GM19023 (cell line): ENCODE results near the gene EIF6.

Source experiments
- ATAC-seq: cut with Tn5 transposase; IDR thresholded peaks from one replicate; pipeline ENCODE4 v1.9.1; 2021; ENCODE audit warnings: mild to moderate bottlenecking, moderate library complexity; ENCODE audit not compliant: unreplicated experiment

The EIF6 gene

DNA sequence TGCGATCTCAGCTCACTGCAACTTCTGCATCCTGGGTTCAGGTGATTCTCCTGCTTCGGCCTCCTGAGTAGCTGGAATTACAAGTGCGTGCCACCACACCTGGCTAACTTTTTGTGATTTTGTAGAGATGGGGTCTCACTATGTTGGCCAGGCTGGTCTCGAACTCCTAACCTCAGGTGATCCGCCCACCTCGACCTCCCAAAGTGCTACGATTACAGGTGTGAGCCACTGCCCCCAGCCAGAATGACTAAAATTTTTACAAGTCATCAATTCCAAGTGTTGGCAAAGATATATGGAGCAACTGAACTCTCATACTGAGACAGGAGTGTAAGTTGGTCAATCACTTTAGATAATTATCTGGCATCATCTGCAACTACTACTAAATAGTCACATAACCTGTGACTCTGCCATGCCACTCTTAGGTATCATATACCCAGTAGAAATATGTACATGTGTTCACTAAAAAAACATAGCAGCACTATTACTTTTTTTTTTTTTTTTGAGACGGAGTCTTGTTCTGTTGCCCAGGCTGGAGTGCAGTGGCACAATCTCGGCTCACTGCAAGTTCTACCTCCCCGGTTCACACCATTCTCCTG lies 3.0 kb downstream of the EIF6 start:
- ATAC-seq = no peak

DNA sequence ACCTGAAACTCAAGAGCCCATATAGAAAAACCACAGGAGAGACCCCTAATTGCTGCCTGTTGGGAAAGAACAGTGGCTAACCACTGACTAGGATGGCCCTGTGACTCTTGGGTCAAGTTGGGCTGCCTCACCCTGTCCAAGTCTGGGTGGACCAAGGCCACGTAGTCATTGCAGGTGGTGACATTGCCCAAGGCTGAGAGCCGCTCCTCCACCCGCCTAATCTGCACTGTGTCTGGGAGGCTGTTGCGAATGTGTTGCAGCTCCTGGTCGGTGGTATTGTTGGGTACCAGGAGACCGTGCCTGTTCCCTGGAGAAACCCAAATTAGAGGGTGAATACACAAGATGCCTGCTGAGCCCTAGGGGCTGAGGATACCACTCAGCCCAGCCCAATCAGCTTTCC lies 4.0 kb downstream of the EIF6 start:
- ATAC-seq = no peak

DNA sequence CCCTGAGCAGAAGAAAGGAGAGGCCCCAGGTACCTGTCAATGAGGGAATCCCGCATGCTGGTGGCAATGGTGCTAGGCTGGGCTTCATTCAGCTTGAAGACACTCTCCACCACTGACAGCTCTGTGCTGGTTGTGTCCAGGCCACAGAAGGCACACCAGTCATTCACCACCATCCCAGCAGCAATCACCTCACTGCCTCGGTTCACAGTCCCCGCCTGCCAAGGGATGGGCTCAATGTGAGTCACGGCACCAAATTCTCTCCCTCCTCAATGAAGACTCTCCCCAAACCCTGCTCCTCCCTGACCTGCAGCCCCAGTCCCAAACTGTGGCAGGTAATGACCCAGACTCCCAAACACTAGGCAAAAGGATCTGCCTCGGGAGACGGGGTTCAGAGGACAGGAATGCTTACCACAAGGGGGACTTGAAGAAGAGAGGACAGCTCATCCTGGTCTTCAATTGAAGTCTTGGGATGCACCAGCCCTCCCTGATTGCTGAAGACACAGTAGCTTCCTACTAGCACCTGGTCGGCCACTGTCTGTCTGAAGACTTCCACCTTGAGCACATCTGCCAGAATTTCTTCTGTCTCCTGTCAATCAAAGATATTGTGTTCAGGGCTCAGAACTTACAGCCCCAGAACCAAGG lies 4.9 kb downstream of the EIF6 start:
- no peak for ATAC-seq

DNA sequence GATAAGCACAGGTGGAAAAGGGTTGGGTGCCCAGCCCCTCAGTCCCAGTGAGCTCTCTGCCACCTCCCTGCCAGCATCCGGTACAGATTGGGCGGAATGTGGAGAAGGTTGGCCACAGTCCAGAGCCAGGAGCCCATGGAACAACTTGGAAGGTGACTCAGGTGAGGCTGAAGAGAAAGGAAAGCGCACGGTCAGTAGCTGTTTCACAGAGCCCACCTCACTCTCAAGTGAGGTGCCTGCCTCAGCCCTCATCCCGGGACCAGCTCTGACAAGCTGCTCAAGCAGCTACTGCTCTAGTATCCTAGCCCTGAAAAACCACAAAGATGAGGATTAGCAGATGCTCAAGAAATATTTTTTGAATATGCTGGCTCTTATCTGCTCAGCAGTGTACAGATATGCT lies 5.5 kb downstream of the EIF6 start:
- ATAC-seq = no peak

DNA sequence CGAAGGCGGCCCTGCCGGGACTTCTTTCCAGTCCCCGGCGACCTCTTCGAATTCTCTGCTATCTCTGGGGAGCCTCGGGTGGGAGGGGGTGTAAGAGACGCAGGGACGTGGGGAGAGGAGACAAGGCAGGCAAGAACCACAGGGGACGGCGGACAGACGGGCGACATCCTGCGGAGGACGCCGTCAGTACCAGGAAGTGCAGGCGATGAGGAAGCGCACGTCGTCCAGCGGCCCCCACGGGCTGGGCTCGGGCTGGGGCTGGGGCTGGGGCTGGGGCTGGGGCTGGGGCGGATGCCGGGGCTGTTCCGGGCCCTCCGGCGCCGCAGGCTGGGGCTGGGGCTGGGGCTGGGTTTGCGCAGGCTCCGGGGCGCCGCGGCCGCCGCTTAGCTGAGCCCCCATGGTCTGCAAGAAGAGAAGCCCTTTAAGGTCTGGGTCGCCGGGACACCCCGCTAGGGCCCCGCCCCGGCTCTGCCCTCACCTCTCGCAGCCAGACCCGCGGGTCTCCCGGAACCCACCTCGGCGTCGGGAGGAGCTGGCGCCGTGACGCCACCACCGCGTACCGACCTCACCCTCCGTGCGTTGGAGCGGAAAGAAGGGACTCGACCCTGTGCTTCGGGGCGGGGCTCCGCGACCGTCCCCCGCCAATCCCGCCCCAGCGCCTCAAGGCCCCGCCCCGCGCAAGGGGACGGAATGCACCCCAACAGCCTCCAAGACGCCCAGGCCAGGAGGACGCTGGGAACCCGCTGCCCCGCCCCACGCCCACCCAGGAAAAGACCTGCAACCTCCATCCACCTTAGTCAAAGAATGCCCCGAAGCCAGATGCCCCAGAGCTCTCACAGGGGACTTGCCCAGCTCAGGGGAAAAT lies 6.8 kb downstream of the EIF6 start, which contains the start of gene MMP24OS:
Gene MMP24OS (minus strand): TSS at position 592 of the 865 bp plus-strand sequence. CDS start 193 bp downstream, at position 399.
- peak; percentile 83 for ATAC-seq

DNA sequence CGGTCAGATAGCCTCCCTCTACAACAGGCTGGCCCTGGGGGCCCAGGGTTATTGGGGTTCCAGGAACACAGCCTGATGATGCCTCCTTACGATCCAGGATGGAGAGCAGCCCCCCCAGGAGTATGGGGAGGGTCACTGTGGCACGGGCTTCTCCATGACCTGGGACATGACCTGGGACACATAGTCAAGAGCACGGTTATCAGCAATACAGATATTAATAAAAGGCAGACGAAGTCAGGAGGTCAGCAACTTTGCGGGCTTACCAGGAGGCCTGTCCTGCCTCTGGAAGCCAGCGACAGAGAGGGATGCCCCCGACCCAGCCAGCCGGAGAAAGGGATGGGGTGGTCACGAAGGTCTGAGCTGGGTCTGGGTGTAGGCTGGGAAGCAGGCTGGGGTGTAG lies 7.4 kb downstream of the EIF6 start:
- no peak for ATAC-seq

DNA sequence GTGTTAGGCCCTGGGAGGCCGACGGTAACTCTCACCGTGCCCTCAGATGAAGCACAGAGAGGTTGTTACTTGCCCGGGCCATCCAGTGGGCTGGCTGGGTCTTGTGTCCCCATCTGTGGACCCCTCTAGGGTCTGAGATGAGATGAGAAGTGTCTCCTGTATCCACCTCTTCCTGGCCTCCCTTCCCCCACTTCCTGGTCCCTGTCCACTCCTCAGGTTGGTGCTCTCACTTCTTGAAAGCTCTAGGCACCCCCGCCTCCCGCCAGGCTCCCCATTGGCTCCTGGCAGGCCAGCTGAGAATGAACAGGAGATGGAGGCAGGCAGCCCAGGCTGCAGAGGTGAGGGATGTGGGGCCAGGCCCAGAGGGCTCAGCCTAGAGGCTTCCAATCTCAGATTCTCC lies 8.2 kb downstream of the EIF6 start:
- ATAC-seq = no peak

DNA sequence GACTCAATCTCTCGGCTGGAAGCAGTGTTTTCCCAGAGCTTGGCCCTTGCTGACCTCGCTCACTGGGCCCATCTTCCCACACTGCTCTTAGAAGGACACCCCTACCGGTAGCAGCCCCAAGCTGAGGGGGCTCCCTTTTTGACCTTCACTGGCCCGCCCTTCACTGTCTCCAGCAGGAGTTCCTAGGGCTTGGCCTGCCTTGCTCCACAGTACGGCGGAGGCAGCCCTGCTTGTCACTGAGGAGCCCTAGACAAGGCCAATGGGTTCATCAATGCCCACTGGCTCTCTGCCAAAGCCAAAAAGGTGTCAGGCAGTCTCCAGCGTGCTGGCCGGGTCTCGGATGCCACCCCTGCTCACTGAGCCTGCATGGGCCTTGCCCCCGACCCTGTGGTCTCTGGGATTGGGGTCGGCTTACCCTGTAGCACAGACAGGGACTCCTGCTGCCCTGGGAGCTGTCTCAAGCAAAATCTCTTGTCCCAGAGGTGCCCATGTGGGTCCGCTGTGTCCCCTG lies 8.8 kb downstream of the EIF6 start:
- ATAC-seq = no peak

DNA sequence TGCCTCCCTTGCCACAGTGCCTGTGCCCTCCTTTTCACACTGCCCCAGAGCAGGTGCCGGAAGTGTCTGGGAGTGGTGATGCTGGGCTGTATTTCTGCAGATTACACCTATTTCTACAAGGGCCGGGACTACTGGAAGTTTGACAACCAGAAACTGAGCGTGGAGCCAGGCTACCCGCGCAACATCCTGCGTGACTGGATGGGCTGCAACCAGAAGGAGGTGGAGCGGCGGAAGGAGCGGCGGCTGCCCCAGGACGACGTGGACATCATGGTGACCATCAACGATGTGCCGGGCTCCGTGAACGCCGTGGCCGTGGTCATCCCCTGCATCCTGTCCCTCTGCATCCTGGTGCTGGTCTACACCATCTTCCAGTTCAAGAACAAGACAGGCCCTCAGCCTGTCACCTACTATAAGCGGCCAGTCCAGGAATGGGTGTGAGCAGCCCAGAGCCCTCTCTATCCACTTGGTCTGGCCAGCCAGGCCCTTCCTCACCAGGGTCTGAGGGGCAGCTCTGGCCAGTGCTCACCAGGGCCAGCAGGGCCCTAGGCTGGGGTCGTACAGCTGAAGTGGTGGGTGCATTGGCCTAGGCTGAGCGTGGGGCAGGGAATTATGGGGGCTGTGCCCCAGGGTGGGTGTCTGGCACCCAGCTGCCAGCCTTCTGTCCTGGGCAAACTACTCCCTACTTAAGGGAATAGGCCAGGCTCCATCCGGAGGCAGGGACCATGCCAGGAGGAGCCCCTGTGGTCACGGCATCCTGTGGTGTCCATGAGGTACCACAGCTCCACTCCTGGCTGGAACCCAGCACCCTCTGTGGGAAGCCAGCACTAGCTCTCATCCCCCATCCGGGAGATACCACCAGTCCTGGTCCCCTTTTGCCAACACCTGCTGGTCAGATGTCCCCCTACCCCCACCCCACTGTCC lies 10.1 kb downstream of the EIF6 start:
- ATAC-seq = no peak

DNA sequence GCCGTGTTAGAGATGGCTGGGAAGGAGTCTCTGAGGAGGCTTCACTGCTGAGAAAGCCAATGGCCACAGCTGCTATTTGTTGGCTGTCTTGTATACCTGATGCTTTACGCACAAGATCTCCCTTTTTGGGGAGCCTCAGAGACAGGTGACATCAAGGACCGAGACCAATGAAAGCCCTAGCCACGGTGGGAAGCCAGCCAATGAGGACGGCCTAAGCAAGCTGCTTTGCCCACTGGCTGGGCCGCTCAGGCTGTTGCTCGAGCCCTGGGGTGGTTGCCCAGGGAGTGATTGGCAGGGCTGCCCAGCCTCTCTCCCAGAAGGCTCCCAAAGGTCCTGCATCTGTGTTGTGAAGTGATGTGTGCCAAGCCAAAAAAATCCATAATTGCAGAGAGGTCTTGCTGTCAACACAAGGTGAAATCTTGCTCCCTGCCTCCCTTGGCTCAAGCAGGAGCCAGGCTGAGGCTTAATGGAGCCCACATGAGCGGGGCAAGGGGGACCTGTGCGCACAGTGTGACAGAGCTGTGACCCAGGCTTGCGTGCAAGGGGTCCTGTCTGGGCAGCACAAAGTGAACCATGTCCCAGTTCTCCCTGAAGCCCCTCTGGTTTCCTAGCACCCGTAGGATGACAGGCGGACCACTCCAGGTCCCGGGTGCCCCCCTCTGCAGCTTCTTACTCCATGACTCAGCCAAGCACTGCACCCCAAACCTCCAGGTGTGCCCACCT lies 11.0 kb downstream of the EIF6 start:
- no peak for ATAC-seq

DNA sequence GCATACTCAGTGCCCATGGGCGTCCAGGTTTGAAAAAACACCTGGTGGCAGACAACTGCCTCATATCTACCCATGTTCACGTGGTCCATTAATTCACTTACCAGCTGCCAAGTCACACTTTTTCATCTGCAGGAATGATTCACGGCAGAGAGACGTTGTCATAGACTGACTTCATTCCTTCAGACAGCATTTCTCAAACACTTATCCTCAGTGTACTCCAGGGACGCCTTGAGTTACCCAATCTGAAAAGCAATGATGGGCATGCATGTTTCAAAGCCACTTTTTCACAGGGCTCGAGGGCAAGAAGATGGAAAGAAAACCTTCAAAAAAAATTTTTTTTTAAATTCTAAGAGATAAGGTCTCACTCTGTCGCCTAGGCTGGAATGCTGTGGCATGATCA lies 12.7 kb downstream of the EIF6 start:
- no peak for ATAC-seq

DNA sequence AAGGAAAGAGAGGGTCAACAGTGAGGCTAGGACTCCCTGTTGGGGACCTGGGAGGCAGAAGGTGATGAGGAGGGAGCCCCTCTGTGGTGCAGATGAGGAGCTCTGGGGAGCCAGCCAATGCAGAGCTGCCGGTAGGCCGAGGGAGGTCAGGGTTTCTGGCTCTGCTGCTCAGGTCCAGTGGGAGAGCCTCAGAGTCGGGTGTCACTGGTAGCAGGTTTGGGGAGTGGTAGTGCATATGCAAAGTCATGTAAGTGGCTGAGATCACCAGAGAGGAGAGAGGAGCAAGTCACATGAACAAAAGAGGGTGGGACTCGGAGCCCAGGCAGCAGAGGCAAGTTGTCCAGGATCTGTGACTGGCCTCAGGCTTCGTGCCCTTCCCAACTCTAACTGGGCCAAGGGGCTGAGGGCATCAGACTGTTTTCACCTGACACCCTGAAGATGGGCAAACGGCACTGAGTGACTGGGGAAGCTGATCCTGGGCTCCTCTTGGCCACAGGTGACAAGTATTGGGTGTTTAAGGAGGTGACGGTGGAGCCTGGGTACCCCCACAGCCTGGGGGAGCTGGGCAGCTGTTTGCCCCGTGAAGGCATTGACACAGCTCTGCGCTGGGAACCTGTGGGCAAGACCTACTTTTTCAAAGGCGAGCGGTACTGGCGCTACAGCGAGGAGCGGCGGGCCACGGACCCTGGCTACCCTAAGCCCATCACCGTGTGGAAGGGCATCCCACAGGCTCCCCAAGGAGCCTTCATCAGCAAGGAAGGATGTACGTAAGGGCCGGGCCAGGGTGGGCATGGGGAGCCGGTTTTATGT lies 13.3 kb downstream of the EIF6 start:
- no peak for ATAC-seq

DNA sequence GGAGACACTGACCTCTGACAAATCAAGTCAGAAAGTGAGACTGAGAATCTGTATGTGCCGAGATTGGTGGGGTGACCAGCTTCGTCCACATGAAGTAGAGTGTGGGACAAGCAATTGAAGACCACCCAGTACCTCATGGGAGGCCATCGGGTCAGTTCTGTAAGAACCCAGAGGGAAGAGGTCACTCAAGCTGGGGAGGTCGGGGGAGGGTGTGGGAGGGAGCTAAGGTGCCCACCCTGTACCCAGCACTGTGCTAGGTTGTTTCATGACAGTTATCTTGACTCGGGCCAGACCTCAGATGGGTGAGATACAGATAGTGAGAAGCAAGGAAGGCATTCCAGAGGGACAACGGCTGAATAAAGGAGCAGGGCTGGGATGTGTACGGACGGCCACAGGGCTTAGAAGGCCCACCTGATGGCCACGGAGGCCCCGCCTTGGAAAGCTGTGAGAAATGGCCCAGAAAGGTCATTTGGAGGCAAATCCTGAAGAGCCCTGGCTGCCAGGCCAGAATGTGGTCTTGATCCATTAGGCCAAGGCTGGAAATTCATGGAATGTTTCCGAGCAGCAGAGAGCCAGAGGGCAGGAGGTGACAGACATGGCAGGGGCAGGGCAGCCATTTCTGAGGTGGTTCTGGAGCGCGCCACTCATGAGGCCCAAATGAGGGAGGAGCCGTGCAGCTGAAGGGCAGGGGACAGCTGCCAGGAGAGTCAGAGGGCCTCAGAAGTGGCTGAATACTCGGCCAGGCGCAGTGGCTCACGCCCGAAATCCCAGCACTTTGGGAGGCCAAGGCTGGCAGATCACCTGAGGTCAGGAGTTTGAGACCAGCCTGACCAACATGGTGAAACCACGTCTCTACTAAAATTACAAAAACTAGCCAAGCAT lies 14.3 kb downstream of the EIF6 start:
- ATAC-seq = no peak

DNA sequence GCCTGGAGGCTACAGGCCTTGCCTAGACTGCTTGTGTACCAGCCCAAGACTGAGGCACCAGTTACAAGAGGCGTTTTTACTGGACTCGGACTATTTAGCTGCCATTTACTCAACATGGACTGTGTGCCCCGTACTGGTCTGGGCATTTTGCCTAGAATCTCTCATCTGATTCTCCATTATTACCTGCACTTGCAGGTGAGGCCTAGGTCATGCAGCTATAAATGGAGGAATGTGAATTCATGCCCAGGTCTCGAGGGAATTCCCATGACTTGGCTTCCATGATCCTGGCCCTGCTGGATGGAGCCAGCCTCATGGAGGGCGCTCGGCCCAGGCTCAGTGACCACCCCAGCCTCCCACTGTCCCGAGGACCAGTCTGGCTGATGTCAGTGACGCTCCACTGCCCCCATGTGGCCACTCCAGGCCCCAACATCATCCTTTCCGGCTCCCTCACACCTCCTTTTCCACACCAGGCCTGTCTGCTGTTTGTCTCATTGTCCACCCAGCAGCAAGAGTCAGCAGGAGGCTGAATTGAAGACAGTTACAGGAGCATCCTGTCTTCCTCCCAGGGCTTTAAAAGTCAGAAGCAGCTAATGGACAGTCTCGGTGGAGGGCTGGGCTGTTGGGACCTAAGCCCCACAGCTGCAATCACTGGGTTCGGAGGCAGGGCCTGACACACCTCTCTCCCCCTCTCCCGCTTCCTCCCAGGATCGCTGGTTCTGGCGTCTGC lies 15.4 kb downstream of the EIF6 start:
- ATAC-seq = no peak

DNA sequence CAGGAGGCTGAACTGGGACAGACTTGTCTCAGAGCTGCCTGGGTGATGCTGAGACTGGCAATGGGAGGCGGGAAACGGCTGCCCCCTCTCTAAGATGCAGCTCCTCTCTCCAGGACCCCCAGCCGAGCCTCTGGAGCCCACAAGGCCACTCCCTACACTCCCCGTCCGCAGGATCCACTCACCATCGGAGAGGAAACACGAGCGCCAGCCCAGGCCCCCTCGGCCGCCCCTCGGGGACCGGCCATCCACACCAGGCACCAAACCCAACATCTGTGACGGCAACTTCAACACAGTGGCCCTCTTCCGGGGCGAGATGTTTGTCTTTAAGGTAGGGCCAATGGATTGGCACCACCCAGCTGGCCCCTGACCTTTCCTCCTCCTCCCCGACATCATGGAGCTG lies 17.5 kb downstream of the EIF6 start:
- no peak for ATAC-seq

DNA sequence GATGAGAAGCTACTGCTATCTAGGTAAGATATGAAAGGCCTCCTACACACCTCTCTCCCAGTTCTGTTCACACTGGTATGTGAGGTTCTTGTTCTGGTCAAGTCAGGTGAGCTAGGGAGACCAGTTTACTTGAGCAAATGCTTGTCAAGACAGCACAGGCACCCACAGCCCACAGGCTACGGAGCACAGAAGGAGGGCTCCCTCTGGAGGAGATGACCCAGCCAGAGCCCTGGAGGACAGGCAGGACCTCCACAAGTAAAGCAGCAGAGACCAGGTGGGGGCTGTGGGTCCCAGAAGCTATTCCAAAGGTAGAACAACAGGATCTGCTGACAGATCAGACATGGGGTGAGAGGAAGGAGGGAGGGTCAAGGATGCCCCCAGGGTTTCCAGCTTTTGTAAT lies 19.8 kb downstream of the EIF6 start:
- no peak for ATAC-seq

DNA sequence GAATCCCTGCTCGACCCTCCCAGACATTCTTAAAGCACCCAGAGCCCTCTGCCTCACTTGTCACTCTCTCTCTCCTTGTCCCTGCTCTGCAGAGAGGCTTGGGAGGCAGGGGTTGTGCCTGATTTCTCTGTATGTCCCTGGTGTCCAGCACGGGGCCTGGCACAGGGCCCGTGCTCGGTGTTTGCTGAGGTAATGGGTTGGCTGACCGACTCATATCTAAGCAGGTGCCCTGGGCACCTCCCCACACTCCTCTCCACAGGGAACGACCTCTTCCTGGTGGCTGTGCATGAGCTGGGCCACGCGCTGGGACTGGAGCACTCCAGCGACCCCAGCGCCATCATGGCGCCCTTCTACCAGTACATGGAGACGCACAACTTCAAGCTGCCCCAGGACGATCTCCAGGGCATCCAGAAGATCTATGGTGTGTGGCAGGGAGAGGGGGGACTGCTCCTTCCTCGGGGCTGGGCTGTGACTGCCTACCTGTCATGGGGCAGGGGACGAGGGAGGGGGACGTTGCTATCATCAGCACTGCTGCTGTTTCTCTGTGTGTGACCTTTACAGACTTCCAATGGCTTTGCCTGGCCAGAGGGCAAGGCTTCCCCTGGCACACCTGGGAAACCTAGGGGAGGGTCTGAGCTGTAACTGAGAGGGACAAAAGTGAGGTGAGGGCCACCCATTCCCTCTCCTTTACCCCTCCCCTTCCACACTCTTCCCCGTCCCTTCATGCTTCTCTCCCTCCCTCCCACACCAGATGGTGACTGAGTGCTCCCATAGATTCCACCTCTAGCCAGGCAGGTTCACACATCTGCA lies 20.8 kb downstream of the EIF6 start:
- ATAC-seq = no peak
